ENCODE results near the gene STRN4. TPM values are rescaled to one million over a fixed set of nuclear protein-coding genes. Genes with fewer than 3 reads are reported as not detected.

Gene STRN4
- total RNA-seq, 2 experiments from 2014 or later = 66.1 to 69.6 TPM

GRCh38 chr19:46732172-46732938 is 13.9 kb downstream of the STRN4 start:
- POLR2A ChIA-PET = interaction anchor here (0.6 kb wide), 1 partner anchor 26 kb away, joined by 3 read pairs; no protein-coding TSS in a partner anchor
- CTCF ChIA-PET = no interaction called here

GRCh38 chr19:46731584-46731983 is 14.7 kb downstream of the STRN4 start:
- CTCF ChIA-PET = interaction anchor here (1.1 to 5.0 kb wide), 3 partner anchors 13 to 27 kb away, joined by 3 to 58 read pairs (median 3); no protein-coding TSS in a partner anchor
- POLR2A ChIA-PET = interaction anchor here (0.6 kb wide), 1 partner anchor 25 kb away, joined by 3 read pairs; no protein-coding TSS in a partner anchor

- CTCF ChIA-PET = interaction anchor here (1.1 to 5.0 kb wide), 4 partner anchors 13 to 27 kb away, joined by 3 to 58 read pairs (median 5); no protein-coding TSS in a partner anchor
- POLR2A ChIA-PET = interaction anchor here (0.6 kb wide), 1 partner anchor 191 kb away, joined by 4 read pairs; no protein-coding TSS in a partner anchor
Observed at GRCh38 chr19:46731007-46731501, 15.2 kb downstream of the STRN4 start.

GRCh38 chr19:46730595-46730994 is 15.7 kb downstream of the STRN4 start:
- POLR2A ChIA-PET = interaction anchor here (0.6 kb wide), 1 partner anchor 190 kb away, joined by 4 read pairs; no protein-coding TSS in a partner anchor
- CTCF ChIA-PET = interaction anchor here (1.1 to 5.0 kb wide), 4 partner anchors 12 to 26 kb away, joined by 3 to 58 read pairs (median 5); no protein-coding TSS in a partner anchor

- CTCF ChIA-PET = interaction anchor here (2.2 to 5.0 kb wide), 5 partner anchors 12 to 69 kb away, joined by 5 to 58 read pairs (median 10); partner anchors contain the start of genes DACT3 and FKRP
- POLR2A ChIA-PET = no interaction called here
Observed at GRCh38 chr19:46730187-46730586, 16.1 kb downstream of the STRN4 start.

GRCh38 chr19:46729696-46730095 is 16.6 kb downstream of the STRN4 start:
- CTCF ChIA-PET = interaction anchor here (0.9 to 5.0 kb wide), 15 partner anchors 8 to 200 kb away, joined by 3 to 58 read pairs (median 5); partner anchors contain the start of genes DACT3 and FKRP
- POLR2A ChIA-PET = no interaction called here

GRCh38 chr19:46728693-46729339 is 17.4 kb downstream of the STRN4 start:
- ChIA-PET POLR2A (interaction anchor here (1.4 kb wide), 1 partner anchor 15 kb away, joined by 7 read pairs; no protein-coding TSS in a partner anchor), CTCF (interaction anchor here (0.6 to 5.0 kb wide), 30 partner anchors 9 to 504 kb away, joined by 3 to 58 read pairs (median 4); partner anchors contain the start of genes DACT3, FKRP and PTGIR)

- ChIA-PET POLR2A (interaction anchor here (1.4 kb wide), 1 partner anchor 15 kb away, joined by 7 read pairs; no protein-coding TSS in a partner anchor), CTCF (interaction anchor here (0.6 to 5.0 kb wide), 26 partner anchors 9 to 206 kb away, joined by 3 to 58 read pairs (median 4); partner anchors contain the start of genes DACT3, FKRP and PTGIR)
Observed at GRCh38 chr19:46728208-46728607, 18.0 kb downstream of the STRN4 start.

- CTCF ChIA-PET = interaction anchor here (0.8 to 5.0 kb wide), 16 partner anchors 10 to 206 kb away, joined by 3 to 58 read pairs (median 5); partner anchors contain the start of genes DACT3, FKRP and PTGIR
- POLR2A ChIA-PET = interaction anchor here (1.4 kb wide), 1 partner anchor 14 kb away, joined by 7 read pairs; no protein-coding TSS in a partner anchor
Observed at GRCh38 chr19:46727757-46728156, 18.5 kb downstream of the STRN4 start.

GRCh38 chr19:46726971-46727501 is 19.2 kb downstream of the STRN4 start:
- CTCF ChIA-PET = interaction anchor here (1.7 to 5.0 kb wide), 2 partner anchors 23 to 46 kb away, joined by 4 to 58 read pairs; no protein-coding TSS in a partner anchor
- POLR2A ChIA-PET = no interaction called here

- POLR2A ChIA-PET = no interaction called here
- CTCF ChIA-PET = interaction anchor here (5.0 kb wide), 1 partner anchor 22 kb away, joined by 58 read pairs; no protein-coding TSS in a partner anchor
Observed at GRCh38 chr19:46726551-46726950, 19.7 kb downstream of the STRN4 start.

- CTCF ChIA-PET = no interaction called here
- POLR2A ChIA-PET = no interaction called here
Observed at GRCh38 chr19:46725859-46726393, 20.3 kb downstream of the STRN4 start.

GRCh38 chr19:46725036-46725820 is 21.0 kb downstream of the STRN4 start:
- POLR2A ChIA-PET = interaction anchor here (0.6 kb wide), 1 partner anchor 43 kb away, joined by 5 read pairs; no protein-coding TSS in a partner anchor
- CTCF ChIA-PET = interaction anchor here (1.1 kb wide), 1 partner anchor 21 kb away, joined by 3 read pairs; no protein-coding TSS in a partner anchor

GRCh38 chr19:46724468-46724867 is 21.8 kb downstream of the STRN4 start:
- CTCF ChIA-PET = interaction anchor here (1.1 kb wide), 1 partner anchor 20 kb away, joined by 3 read pairs; no protein-coding TSS in a partner anchor

GRCh38 chr19:46723471-46723870 is 22.8 kb downstream of the STRN4 start:
- CTCF ChIA-PET = interaction anchor here (0.7 to 1.3 kb wide), 3 partner anchors 12 to 117 kb away, joined by 3 read pairs; no protein-coding TSS in a partner anchor
- POLR2A ChIA-PET = no interaction called here

More at GRCh38 chr19:46724468-46724867, 21.8 kb downstream of the STRN4 start:
- POLR2A ChIA-PET = interaction anchor here (0.6 kb wide), 1 partner anchor 44 kb away, joined by 5 read pairs; no protein-coding TSS in a partner anchor

GRCh38 chr19:46723023-46723461 is 23.2 kb downstream of the STRN4 start:
- ChIA-PET CTCF (interaction anchor here (1.0 to 1.3 kb wide), 2 partner anchors 30 to 117 kb away, joined by 3 read pairs; no protein-coding TSS in a partner anchor), POLR2A (no interaction called here)

GRCh38 chr19:46722421-46723022 is 23.7 kb downstream of the STRN4 start:
- POLR2A ChIA-PET = no interaction called here

More at GRCh38 chr19:46722421-46723022, 23.7 kb downstream of the STRN4 start:
- CTCF ChIA-PET = interaction anchor here (1.3 kb wide), 1 partner anchor 31 kb away, joined by 3 read pairs; no protein-coding TSS in a partner anchor

All from activated CD8-positive, alpha-beta memory T cell treated with anti-CD3 and anti-CD28 coated beads for 36 hours (primary cell).